GM19025 (cell line): ENCODE results near the gene SPDYE2.
"Not testable (repeated sequence)": the region's sequence is repeated elsewhere in the genome, so short reads cannot be mapped to it uniquely, and the experiment has no call there.

ENCODE experiments used
- ATAC-seq: cut with Tn5 transposase; IDR thresholded peaks from one replicate; pipeline ENCODE4 v1.9.1; 2021; ENCODE audit warnings: mild to moderate bottlenecking, low read depth, moderate library complexity; ENCODE audit not compliant: unreplicated experiment

Gene SPDYE2

GRCh38 chr7:102535062-102535615, 15.9 kb upstream of the SPDYE2 start:
- ATAC-seq: not testable (repeated sequence)

DNA sequence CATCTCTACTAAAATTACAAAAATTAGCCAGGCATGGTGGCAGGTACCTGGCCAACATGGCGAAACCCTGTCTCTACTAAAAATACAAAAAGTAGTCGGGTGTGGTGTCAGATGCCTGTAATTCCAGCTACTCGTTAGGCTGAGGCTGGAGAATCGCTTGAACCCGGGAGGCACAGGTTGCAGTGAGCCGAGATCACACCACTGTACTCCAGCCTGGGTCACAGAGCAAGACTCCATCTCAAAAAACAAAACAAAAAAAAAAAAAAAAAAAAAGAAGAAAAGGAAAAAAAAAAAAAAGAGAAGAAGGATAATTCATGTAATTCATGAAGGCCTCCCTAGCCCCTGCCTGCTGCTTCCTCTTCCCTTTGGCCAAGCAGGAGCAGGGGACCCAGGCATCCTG, 10.4 kb upstream of the SPDYE2 start:
- not testable (repeated sequence) for ATAC-seq

- not testable (repeated sequence) for ATAC-seq
Measured at GRCh38 chr7:102542083-102542482, 8.9 kb upstream of the SPDYE2 start.

DNA sequence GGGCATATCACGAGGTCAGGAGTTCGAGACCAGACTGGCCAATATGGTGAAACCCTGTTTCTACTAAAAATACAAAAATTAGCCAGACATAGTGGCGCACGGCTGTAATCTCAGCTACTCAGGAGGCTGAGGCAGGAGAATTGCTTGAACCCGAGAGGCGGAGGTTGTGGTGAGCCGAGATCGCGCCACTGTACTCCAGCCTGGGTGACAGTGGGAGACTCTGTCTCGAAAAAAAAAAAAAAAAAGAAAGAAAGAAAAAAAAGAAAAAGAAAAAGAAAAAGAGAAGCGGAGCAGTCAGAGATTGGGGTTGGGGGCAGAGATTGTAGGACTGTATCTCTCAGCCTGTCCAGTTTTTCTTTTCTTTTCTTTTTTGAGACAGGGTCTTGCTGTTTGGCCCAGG, 8.3 kb upstream of the SPDYE2 start:
- ATAC-seq: not testable (repeated sequence)

DNA sequence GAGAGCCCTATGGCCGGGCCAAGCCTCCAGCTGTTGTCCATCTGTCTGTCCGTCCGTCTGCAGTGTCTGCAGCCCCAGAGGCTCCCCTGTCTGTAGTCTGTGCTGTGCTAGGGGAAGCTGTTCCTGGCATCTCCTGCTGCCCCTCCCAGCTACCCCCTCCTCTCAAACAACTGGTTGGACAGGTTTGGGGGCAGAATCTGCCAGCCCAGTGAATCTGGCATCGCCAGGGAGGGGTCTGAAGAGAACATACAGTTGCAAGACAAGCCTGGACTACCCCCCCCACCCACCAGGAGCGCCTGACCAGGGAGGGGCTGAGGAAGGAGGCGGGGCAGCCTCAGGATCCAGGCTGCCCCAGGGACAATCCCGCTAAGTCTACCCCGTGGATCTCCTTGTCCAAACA, 7.4 kb upstream of the SPDYE2 start, which contains the start of gene UPK3BL2:
Gene UPK3BL2 (minus strand): TSS at position 101 of the 400 bp plus-strand sequence. CDS start 60 bp downstream, at position 41.
- not testable (repeated sequence) for ATAC-seq

DNA sequence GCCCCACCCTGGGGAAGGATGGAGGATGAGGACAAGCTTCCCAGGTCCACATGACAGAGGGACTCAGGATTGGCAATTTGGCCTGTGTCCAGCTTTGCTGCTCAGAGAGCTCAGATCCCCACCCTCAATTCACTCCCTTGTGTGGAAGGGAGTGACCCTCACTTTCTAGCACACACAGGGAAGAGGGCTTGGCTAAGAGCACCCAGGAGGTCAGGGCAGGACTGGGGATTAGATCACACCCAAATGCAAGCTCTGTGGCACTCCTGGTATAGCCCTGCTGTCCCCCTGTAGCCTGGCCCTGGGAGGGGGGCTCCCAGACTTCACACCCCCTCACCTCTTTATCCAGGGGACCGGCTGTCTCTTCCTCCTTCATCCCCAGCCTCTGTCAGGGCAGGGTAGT, 6.7 kb upstream of the SPDYE2 start:
- not testable (repeated sequence) for ATAC-seq

GRCh38 chr7:102545288-102545687, 5.7 kb upstream of the SPDYE2 start:
- ATAC-seq: not testable (repeated sequence)

DNA sequence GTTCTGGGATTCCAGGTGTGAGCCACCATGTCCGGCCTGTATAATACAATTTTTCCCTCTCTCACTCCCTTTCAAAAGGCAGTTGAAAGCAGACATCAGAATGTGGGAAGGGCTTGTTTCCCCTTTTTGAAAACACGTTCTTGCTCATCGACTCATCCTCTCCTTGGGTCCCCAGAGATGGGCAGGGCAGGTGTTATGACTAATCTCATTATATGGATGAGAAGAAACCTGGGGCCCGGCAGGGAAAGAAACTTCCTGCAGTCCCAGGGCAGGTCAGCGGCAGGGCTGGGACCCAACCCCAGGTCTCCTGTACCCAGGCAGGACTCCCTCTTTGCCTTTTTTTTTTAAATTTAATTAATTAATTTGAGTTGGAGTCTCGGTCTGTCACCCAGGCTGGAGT, 4.7 kb upstream of the SPDYE2 start:
- ATAC-seq: peak; percentile 71

DNA sequence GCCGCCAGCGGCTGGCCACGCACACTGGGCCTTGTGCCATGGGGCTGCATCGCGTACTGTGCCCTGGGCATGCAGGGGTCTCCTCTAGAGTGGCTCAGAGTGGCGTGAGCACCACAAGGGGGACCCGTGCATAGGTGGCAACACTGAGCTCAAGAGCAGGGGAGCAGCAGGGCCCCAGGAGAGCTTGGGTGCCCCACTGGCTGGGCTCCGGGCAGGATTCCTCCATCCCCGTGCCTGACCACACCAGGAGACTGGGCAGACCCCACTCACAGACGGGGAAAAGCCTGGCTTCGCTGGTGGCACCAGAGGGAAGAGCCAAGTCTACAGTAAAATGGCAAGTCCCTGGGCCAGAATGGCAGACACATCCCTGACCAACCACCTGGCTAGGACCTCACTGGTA, 17.6 kb downstream of the SPDYE2 start:
- ATAC-seq: not testable (repeated sequence)

DNA sequence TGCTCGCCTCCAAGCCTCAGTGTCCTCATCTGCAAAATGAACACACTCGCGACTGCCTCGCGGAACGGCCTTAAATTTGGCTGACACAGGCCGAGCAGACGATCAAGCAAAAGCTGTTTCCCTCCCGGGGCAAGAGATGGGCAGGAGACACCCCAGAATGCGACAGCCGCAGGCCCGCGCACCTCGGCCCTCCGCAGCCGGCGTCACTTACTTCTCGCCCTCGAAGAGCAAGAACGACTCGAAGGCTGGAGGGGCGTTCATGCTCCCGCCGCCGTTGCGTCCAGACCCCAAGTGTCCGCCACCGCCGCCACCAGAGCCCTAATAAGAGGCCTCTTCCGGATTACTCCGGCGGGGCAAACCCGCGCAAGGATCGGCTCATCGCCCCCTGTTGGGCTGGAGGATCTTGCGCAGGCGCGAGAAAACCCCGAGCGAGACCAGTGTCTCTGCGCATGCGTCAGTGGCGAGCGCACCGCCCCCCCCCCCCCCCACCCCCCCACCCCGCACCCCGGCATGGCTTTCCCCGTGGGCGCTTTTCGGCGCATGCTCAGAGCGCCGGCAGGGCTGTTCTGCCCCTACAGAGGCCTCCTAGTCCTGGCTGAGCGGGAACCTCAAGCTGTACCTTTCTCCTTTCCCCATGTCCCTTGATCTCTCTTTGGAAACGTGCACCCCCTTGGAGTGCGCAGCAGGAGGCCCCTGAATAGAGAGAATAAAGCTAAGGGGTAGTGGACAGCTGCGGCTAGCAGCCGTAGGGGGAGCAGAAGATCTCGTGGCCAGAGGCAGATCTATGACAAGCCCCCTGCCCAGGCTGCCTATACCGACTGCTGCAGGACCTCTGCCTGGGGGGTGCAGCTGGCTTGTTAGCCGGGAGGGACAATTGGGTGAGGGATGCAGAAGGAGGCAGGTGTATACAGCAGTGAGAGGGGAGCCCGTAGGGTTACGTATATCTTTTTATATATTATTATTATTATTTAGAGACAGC, 21.5 kb downstream of the SPDYE2 start, which contains the start of gene POLR2J3:
Gene POLR2J3 (minus strand): TSS at position 323 of the 979 bp plus-strand sequence. CDS start 62 bp downstream, at position 261.
- peak; percentile 97 for ATAC-seq

DNA sequence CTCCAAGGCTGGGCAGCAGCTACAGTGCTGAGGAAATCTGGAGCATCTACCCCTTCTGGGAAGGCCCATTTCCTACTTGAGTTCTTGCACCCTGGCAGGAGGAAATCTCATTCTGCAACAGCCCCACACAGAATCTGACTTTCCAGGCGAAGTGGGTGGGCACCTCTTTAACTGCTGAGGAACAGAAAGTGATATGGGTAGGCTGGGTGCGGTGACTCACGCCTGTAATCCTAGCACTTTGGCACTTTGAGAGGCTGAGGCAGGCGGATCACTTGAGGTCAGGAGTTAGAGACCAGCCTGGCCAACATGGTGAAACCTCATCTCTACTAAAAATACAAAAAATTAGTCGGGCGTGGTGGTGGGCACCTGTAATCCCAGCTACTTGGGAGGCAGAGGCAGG, 23.6 kb downstream of the SPDYE2 start:
- ATAC-seq: not testable (repeated sequence)

GRCh38 chr7:102576363-102576762, 25.3 kb downstream of the SPDYE2 start:
- not testable (repeated sequence) for ATAC-seq

GRCh38 chr7:102577315-102578240, 26.6 kb downstream of the SPDYE2 start:
- ATAC-seq: not testable (repeated sequence)

DNA sequence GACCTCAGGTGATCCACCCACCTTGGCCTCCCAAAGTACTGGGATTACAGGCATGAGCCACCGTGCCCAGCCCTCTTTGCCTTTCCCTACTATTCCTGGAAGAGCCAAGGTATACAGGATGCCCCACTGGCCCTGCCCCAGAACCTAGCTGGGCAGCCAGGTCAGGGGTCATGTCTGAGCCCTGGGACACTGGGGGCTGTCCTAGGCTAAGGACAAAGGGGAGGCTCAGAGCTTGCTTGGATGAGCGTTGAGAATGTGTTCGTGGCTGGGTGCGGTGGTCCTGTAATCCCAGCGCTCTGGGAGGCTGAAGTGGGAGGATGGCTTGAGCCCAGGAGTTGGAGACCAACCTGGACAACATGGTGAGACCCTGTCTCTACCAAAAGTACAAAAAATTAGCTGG, 27.5 kb downstream of the SPDYE2 start:
- not testable (repeated sequence) for ATAC-seq

- not testable (repeated sequence) for ATAC-seq
Measured at GRCh38 chr7:102581722-102582121, 30.7 kb downstream of the SPDYE2 start.

GRCh38 chr7:102583495-102583894, 32.5 kb downstream of the SPDYE2 start:
- not testable (repeated sequence) for ATAC-seq

- peak; percentile 33 for ATAC-seq
Measured at GRCh38 chr7:102589857-102590256, 38.8 kb downstream of the SPDYE2 start.

GRCh38 chr7:102592477-102593019, 41.5 kb downstream of the SPDYE2 start:
- peak; percentile 43 for ATAC-seq

GRCh38 chr7:102593637-102594334, 42.8 kb downstream of the SPDYE2 start:
- peak; percentile 57 for ATAC-seq
